Measurements from ENCODE around the gene CRYBG1. TPM values are rescaled to one million over a fixed set of nuclear protein-coding genes. Genes with fewer than 3 reads are reported as not detected.

Gene CRYBG1
- polyA plus RNA-seq, 1 donor (not counting 4 experiments of a cell fraction or from before 2014, with no cell fraction given): 54.7 TPM

GRCh38 chr6:106411056-106411455 lies 50.5 kb downstream of the CRYBG1 start:
- no peak overlapping the region for H3K9ac ChIP-seq (ENCODE audit: control insufficient read depth, extremely low read depth, insufficient read depth, low read length)
- no peak for FAIRE-seq
- H3K79me2 ChIP-seq (ENCODE audit: control insufficient read depth, insufficient read depth, low read length): no peaks in the 10 kb centered on the region
- H2AFZ ChIP-seq (ENCODE audit: control insufficient read depth, low read length): no peak overlapping the region
- H3K9me1 ChIP-seq (ENCODE audit: control insufficient read depth, extremely low read depth, insufficient read depth, low read length): no peaks in the 10 kb centered on the region
- no peak overlapping the region for H3K4me2 ChIP-seq (ENCODE audit: control insufficient read depth, extremely low read depth, insufficient read depth, low read depth, low read length)
- DNase-seq (ENCODE audit: low read depth, low spot score): no peak
- dilution Hi-C loops (cut with MboI; ENCODE audit: extremely low pct_ligation_motif_present, low sequenced_read_pairs): no loop called here
- H3K4me1 ChIP-seq (ENCODE audit: control insufficient read depth, extremely low read depth, insufficient read depth, low read length): peaks cover 3% of the 10 kb centered on the region
- no peaks in the 10 kb centered on the region for H4K20me1 ChIP-seq (ENCODE audit: control insufficient read depth, extremely low read depth, insufficient read depth, low read length)
- H3K36me3 ChIP-seq (ENCODE audit: control insufficient read depth in 2 of 2, extremely low read depth in 1 of 2, insufficient read depth in 2 of 2, low read length in 2 of 2): peaks cover 3 to 5% of the 10 kb centered on the region in 2 experiments
- H3K27me3 ChIP-seq (ENCODE audit: control insufficient read depth, extremely low read depth, insufficient read depth, low read length): no peaks in the 10 kb centered on the region
- H3K4me3 ChIP-seq (ENCODE audit: control insufficient read depth in 2 of 3, extremely low read depth in 1 of 3, insufficient read depth in 2 of 3, low read depth in 1 of 3, low read length in 3 of 3): no peak overlapping the region
- TF ChIP-seq CTCF (optimal IDR thresholded peaks at IDR 0.05 in 1 of 3, IDR thresholded peaks at IDR 0.05 in 1 of 3, conservative IDR thresholded peaks at IDR 0.05 in 1 of 3; ENCODE audit: extremely low read depth in 1 of 3, insufficient read depth in 2 of 3, low read length in 3 of 3) (no peak), EZH2 (IDR thresholded peaks at IDR 0.05; ENCODE audit: low read length) (no peak)
- no peak overlapping the region for H3K27ac ChIP-seq (ENCODE audit: control insufficient read depth, insufficient read depth, low read length)
- H3K9me3 ChIP-seq (ENCODE audit: control insufficient read depth, low read depth, low read length): no peaks in the 10 kb centered on the region

- H3K79me2 ChIP-seq (ENCODE audit: control insufficient read depth, insufficient read depth, low read length): no peaks in the 10 kb centered on the region
- no peak overlapping the region for H3K4me2 ChIP-seq (ENCODE audit: control insufficient read depth, extremely low read depth, insufficient read depth, low read depth, low read length)
- no peaks in the 10 kb centered on the region for H4K20me1 ChIP-seq (ENCODE audit: control insufficient read depth, extremely low read depth, insufficient read depth, low read length)
- H2AFZ ChIP-seq (ENCODE audit: control insufficient read depth, low read length): no peak overlapping the region
- FAIRE-seq (no peak), DNase-seq (ENCODE audit: low read depth, low spot score) (no peak)
- no peaks in the 10 kb centered on the region for H3K9me3 ChIP-seq (ENCODE audit: control insufficient read depth, low read depth, low read length)
- peaks cover 5% of the 10 kb centered on the region for H3K4me1 ChIP-seq (ENCODE audit: control insufficient read depth, extremely low read depth, insufficient read depth, low read length)
- dilution Hi-C loops (cut with MboI; ENCODE audit: extremely low pct_ligation_motif_present, low sequenced_read_pairs): no loop called here
- H3K36me3 ChIP-seq (ENCODE audit: control insufficient read depth in 2 of 2, extremely low read depth in 1 of 2, insufficient read depth in 2 of 2, low read length in 2 of 2): peaks cover 3 to 5% of the 10 kb centered on the region in 2 experiments
- H3K27ac ChIP-seq (ENCODE audit: control insufficient read depth, insufficient read depth, low read length): no peak overlapping the region
- H3K9ac ChIP-seq (ENCODE audit: control insufficient read depth, extremely low read depth, insufficient read depth, low read length): no peak overlapping the region
- H3K4me3 ChIP-seq (ENCODE audit: control insufficient read depth in 2 of 3, extremely low read depth in 1 of 3, insufficient read depth in 2 of 3, low read depth in 1 of 3, low read length in 3 of 3): no peak overlapping the region
- H3K9me1 ChIP-seq (ENCODE audit: control insufficient read depth, extremely low read depth, insufficient read depth, low read length): no peaks in the 10 kb centered on the region
- no peaks in the 10 kb centered on the region for H3K27me3 ChIP-seq (ENCODE audit: control insufficient read depth, extremely low read depth, insufficient read depth, low read length)
- TF ChIP-seq EZH2 (IDR thresholded peaks at IDR 0.05; ENCODE audit: low read length) (no peak), CTCF (optimal IDR thresholded peaks at IDR 0.05 in 1 of 3, IDR thresholded peaks at IDR 0.05 in 1 of 3, conservative IDR thresholded peaks at IDR 0.05 in 1 of 3; ENCODE audit: extremely low read depth in 1 of 3, insufficient read depth in 2 of 3, low read length in 3 of 3) (no peak)
Observed at GRCh38 chr6:106411643-106412200, 51.2 kb downstream of the CRYBG1 start.
